ENCODE measurements around the gene L2HGDH.

L2HGDH gene

GRCh38 chr14:50310445-50310844 is 1.6 kb downstream of the L2HGDH start:
- no peak for TF ChIP-seq REST (IDR thresholded peaks at IDR 0.05; ENCODE audit: insufficient read depth in 1 of 2, low read depth in 2 of 2, low read length in 2 of 2)
- TF ChIP-seq SIN3A (IDR thresholded peaks at IDR 0.05; ENCODE audit: borderline replicate concordance, insufficient read depth, low read length): no peak
- no peak for TF ChIP-seq FOXP2 (optimal IDR thresholded peaks at IDR 0.05; ENCODE audit: borderline replicate concordance, extremely low read depth, extremely low read length, insufficient read depth)
- no peak for TF ChIP-seq POLR2AphosphoS5 (IDR thresholded peaks at IDR 0.05; ENCODE audit: low read depth, low read length)
- TF ChIP-seq TAF1 (IDR thresholded peaks at IDR 0.05; ENCODE audit: borderline replicate concordance, insufficient read depth, low read length): no peak

- TF ChIP-seq SIN3A (IDR thresholded peaks at IDR 0.05; ENCODE audit: borderline replicate concordance, insufficient read depth, low read length) (no peak), POLR2AphosphoS5 (IDR thresholded peaks at IDR 0.05; ENCODE audit: low read depth, low read length) (no peak), FOXP2 (optimal IDR thresholded peaks at IDR 0.05; ENCODE audit: borderline replicate concordance, extremely low read depth, extremely low read length, insufficient read depth) (no peak), TAF1 (IDR thresholded peaks at IDR 0.05; ENCODE audit: borderline replicate concordance, insufficient read depth, low read length) (no peak), REST (IDR thresholded peaks at IDR 0.05; ENCODE audit: insufficient read depth in 1 of 2, low read depth in 2 of 2, low read length in 2 of 2) (no peak)
Observed at GRCh38 chr14:50308363-50308915, 3.6 kb downstream of the L2HGDH start.

- TF ChIP-seq TAF1 (IDR thresholded peaks at IDR 0.05; ENCODE audit: borderline replicate concordance, insufficient read depth, low read length): no peak
- no peak for TF ChIP-seq REST (IDR thresholded peaks at IDR 0.05; ENCODE audit: insufficient read depth in 1 of 2, low read depth in 2 of 2, low read length in 2 of 2)
- TF ChIP-seq POLR2AphosphoS5 (IDR thresholded peaks at IDR 0.05; ENCODE audit: low read depth, low read length): no peak
- no peak for TF ChIP-seq SIN3A (IDR thresholded peaks at IDR 0.05; ENCODE audit: borderline replicate concordance, insufficient read depth, low read length)
- no peak for TF ChIP-seq FOXP2 (optimal IDR thresholded peaks at IDR 0.05; ENCODE audit: borderline replicate concordance, extremely low read depth, extremely low read length, insufficient read depth)
Observed at GRCh38 chr14:50303744-50304471, 8.1 kb downstream of the L2HGDH start.

- TF ChIP-seq REST (IDR thresholded peaks at IDR 0.05; ENCODE audit: insufficient read depth in 1 of 2, low read depth in 2 of 2, low read length in 2 of 2): no peak
- no peak for TF ChIP-seq FOXP2 (optimal IDR thresholded peaks at IDR 0.05; ENCODE audit: borderline replicate concordance, extremely low read depth, extremely low read length, insufficient read depth)
Observed at GRCh38 chr14:50301914-50302313, 10.1 kb downstream of the L2HGDH start.
